ENCODE measurements around the gene MANBA.

DNA sequence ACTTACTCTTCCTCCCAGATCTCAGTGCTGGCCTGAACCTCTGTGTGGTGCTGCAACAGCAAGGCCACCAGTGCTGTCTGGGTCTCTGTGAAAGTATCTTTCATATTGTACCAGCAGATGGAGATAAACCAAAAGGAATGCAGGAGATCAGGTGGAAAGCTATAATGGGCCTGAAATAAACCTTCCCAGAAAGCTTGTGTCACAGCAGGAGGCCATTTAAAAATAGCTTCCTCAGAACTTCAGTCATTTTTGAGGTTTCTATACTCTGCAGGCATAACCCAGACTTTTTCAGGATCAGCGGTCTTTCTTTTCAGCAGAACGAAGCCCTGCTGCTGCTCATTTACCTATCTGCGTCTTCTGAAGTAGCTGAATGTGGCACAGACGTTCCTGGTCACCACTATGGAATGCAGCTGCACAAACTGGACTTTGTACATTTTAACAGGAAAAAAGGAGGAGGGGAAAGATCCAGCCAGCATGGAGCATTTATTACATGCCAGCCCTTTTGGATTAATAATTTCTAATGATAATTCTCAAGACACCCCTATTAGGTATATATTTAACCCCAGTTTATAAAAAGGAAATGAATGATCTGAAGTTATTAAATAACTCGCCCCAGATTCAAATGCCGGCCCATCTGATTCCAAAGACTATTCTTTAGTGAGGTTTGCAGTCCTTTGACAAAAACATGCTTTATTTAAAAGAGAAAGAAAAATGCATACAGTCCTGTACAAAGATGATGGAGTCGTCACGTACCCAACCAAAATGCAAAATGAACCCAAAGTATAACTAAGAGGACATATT lies 139.9 kb downstream of the MANBA start:
- TF ChIP-seq, protein P1, sequence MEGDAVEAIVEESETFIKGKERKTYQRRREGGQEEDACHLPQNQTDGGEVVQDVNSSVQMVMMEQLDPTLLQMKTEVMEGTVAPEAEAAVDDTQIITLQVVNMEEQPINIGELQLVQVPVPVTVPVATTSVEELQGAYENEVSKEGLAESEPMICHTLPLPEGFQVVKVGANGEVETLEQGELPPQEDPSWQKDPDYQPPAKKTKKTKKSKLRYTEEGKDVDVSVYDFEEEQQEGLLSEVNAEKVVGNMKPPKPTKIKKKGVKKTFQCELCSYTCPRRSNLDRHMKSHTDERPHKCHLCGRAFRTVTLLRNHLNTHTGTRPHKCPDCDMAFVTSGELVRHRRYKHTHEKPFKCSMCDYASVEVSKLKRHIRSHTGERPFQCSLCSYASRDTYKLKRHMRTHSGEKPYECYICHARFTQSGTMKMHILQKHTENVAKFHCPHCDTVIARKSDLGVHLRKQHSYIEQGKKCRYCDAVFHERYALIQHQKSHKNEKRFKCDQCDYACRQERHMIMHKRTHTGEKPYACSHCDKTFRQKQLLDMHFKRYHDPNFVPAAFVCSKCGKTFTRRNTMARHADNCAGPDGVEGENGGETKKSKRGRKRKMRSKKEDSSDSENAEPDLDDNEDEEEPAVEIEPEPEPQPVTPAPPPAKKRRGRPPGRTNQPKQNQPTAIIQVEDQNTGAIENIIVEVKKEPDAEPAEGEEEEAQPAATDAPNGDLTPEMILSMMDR (IDR thresholded peaks at IDR 0.05; ENCODE audit: low read depth, low read length, poor library complexity, severe bottlenecking) = peak; percentile 66
- no peak for TF ChIP-seq EZH2phosphoT487 (IDR thresholded peaks at IDR 0.05; ENCODE audit: borderline replicate concordance, low read length)

Data from DOHH2 (cell line).